ENCODE results near the gene MEGF11.

DNA sequence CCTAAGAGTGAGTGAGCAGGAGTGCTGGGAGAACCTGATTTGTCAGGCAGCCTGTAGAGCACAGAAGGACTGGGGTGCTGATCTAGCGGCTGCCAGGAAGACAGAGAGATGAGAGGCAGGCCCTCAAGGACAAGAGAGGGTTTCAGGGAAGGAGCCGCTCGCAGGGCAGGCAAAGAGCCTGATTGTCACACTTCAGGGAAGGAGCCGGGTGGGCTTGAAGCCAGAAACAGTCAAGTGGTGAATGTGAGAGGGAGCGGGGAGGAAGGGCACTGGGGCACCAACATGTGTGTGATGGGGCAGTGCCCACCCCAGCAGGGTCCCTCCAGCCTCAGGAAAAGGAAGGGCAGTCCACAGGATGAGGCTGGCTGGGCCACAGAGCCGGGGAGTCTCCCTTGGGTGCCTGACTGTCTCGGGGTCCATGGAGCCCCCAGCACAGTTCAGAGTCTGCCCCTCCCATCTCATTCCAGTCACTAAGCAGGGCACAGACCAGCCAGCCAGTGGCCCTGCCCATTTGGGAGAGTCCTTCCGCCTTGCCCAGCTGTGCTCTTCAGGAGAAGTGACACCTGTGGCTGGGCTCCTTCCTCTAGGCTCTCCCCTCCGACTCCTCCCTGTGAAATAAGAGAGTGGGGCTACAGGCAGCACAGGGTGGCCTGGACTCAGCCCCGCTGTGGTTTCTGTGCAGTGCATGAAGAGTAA lies 235.6 kb downstream of the MEGF11 start:
- TF ChIP-seq, protein P1, sequence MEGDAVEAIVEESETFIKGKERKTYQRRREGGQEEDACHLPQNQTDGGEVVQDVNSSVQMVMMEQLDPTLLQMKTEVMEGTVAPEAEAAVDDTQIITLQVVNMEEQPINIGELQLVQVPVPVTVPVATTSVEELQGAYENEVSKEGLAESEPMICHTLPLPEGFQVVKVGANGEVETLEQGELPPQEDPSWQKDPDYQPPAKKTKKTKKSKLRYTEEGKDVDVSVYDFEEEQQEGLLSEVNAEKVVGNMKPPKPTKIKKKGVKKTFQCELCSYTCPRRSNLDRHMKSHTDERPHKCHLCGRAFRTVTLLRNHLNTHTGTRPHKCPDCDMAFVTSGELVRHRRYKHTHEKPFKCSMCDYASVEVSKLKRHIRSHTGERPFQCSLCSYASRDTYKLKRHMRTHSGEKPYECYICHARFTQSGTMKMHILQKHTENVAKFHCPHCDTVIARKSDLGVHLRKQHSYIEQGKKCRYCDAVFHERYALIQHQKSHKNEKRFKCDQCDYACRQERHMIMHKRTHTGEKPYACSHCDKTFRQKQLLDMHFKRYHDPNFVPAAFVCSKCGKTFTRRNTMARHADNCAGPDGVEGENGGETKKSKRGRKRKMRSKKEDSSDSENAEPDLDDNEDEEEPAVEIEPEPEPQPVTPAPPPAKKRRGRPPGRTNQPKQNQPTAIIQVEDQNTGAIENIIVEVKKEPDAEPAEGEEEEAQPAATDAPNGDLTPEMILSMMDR (IDR thresholded peaks at IDR 0.05; ENCODE audit: low read length), result no peak
- no peak for TF ChIP-seq EZH2 (IDR thresholded peaks at IDR 0.05; ENCODE audit: borderline replicate concordance, low read length)
